PC-3 (cell line): ENCODE results near the gene ZNF138.

Experiments used
- EZH2 ChIP-seq: fragments of 300-600 bp; sonication (generic); IDR thresholded peaks from one replicate; pipeline ENCODE4 v1.6.1; 2017; ENCODE audit warnings: antibody characterized with exemption, mild to moderate bottlenecking, low read length; ENCODE audit not compliant: unreplicated experiment
- TF ChIP-seq, protein P1 (sequence below): fragments of 300-600 bp; sonication (generic); conservative IDR thresholded peaks from 2 replicates; pipeline ENCODE4 v1.5.1; 2017; ENCODE audit warnings: antibody characterized with exemption, low read depth, mild to moderate bottlenecking, low read length

DNA sequence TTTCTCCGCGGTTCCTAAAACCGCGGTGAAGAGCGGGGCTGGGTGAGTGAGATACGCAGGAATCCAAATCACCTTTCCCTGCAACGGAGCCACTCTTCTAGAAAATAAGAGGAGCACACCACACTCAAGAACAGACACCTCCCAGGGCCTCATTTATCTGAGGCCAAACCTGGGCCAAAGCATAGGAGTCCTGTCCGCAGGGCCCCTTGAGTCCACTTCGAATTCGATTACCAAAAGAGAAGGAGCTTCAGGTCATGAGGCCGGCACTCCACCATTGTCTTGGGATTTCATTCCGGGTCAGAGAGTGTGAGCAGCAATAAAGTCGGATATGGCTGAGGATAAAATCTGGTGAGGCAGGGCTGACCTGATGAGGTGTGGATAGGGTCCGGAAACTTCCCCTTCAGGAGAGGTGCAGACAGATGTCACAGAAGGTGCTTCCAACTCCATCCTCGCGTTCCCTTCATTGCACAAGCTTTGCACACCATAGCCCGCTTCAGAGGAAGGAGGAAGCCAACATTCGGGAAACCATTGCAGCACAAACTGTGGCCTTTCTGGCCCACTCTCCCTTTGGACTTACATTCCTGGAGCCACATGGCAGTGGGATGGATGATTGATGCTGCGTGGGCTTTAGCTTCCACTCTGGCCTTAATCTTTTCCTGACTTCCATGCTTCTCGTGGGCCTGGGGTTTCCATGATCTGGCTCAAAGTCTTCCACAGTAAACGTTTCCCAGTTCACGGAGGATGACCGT, 81.6 kb downstream of the ZNF138 start:
- TF ChIP-seq, protein P1, sequence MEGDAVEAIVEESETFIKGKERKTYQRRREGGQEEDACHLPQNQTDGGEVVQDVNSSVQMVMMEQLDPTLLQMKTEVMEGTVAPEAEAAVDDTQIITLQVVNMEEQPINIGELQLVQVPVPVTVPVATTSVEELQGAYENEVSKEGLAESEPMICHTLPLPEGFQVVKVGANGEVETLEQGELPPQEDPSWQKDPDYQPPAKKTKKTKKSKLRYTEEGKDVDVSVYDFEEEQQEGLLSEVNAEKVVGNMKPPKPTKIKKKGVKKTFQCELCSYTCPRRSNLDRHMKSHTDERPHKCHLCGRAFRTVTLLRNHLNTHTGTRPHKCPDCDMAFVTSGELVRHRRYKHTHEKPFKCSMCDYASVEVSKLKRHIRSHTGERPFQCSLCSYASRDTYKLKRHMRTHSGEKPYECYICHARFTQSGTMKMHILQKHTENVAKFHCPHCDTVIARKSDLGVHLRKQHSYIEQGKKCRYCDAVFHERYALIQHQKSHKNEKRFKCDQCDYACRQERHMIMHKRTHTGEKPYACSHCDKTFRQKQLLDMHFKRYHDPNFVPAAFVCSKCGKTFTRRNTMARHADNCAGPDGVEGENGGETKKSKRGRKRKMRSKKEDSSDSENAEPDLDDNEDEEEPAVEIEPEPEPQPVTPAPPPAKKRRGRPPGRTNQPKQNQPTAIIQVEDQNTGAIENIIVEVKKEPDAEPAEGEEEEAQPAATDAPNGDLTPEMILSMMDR = no peak
- no peak for TF ChIP-seq EZH2
